ENCODE measurements around the gene SH3BP2.

GRCh38 chr4:2819244-2820215, 26.6 kb downstream of the SH3BP2 start:
- TF ChIP-seq FOS (IDR thresholded peaks at IDR 0.05; ENCODE audit: borderline replicate concordance, extremely low read depth, insufficient read length) (no peak), JUND (IDR thresholded peaks at IDR 0.05; ENCODE audit: low read depth, low read length) (no peak), EZH2 (IDR thresholded peaks at IDR 0.05; ENCODE audit: borderline replicate concordance, control insufficient read depth, low read depth, low read length) (no peak), SPI1 (IDR thresholded peaks at IDR 0.05; ENCODE audit: borderline replicate concordance, insufficient read depth, low read depth, low read length) (no peak), RBBP5 (conservative IDR thresholded peaks at IDR 0.05) (no peak), SREBF2 (IDR thresholded peaks at IDR 0.05; ENCODE audit: low read length) (no peak), BHLHE40 (IDR thresholded peaks at IDR 0.05; ENCODE audit: borderline replicate concordance in 1 of 2, low read depth in 2 of 2, low read length in 1 of 2) (no peak), TAF1 (IDR thresholded peaks at IDR 0.05; ENCODE audit: borderline replicate concordance, low read depth, low read length) (no peak), POLR2A (IDR thresholded peaks at IDR 0.05; ENCODE audit: low read depth, low read length) (no peak), FOXK2 (IDR thresholded peaks at IDR 0.05) (no peak), TCF3 (IDR thresholded peaks at IDR 0.05; ENCODE audit: borderline replicate concordance, insufficient read depth, low read depth, low read length) (no peak)
- TF ChIP-seq, protein P1, sequence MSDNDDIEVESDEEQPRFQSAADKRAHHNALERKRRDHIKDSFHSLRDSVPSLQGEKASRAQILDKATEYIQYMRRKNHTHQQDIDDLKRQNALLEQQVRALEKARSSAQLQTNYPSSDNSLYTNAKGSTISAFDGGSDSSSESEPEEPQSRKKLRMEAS (IDR thresholded peaks at IDR 0.05; ENCODE audit: low read depth, low read length), result no peak
- TF ChIP-seq, protein P2, sequence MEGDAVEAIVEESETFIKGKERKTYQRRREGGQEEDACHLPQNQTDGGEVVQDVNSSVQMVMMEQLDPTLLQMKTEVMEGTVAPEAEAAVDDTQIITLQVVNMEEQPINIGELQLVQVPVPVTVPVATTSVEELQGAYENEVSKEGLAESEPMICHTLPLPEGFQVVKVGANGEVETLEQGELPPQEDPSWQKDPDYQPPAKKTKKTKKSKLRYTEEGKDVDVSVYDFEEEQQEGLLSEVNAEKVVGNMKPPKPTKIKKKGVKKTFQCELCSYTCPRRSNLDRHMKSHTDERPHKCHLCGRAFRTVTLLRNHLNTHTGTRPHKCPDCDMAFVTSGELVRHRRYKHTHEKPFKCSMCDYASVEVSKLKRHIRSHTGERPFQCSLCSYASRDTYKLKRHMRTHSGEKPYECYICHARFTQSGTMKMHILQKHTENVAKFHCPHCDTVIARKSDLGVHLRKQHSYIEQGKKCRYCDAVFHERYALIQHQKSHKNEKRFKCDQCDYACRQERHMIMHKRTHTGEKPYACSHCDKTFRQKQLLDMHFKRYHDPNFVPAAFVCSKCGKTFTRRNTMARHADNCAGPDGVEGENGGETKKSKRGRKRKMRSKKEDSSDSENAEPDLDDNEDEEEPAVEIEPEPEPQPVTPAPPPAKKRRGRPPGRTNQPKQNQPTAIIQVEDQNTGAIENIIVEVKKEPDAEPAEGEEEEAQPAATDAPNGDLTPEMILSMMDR (IDR thresholded peaks at IDR 0.05 in 2 of 3, conservative IDR thresholded peaks at IDR 0.05 in 1 of 3; ENCODE audit: control insufficient read depth in 2 of 3, extremely low read depth in 1 of 3, insufficient read depth in 1 of 3, low read depth in 3 of 3, low read length in 3 of 3), result no peak
